Mucosa of descending colon (tissue), 3 donors: Measurements from ENCODE around the gene ERBB2. TPM values are rescaled to one million over a fixed set of nuclear protein-coding genes. Genes with fewer than 3 reads are reported as not detected.

Source experiments
- ATAC-seq: fragments of 200-7000 bp; cut with Tn5 transposase; one replicate; pipeline ENCODE4 v1.9.1; 2020; ENCODE audit warnings: mild to moderate bottlenecking, moderate library complexity
- DNase-seq, 3 donors: peaks; one replicate each; pipeline ENCODE4 v3.0.0-alpha.2; 2020
- H3K36me3 ChIP-seq: fragments of 200-600 bp; one replicate; pipeline ENCODE4 v1.8.0; 2021; ENCODE audit warnings: low read depth, mild to moderate bottlenecking
- H3K4me1 ChIP-seq: fragments of 200-600 bp; one replicate; pipeline ENCODE4 v1.8.0; 2021; ENCODE audit warnings: low read depth, mild to moderate bottlenecking
- H3K4me3 ChIP-seq: fragments of 200-600 bp; one replicate; pipeline ENCODE4 v1.8.0; 2021; ENCODE audit warnings: mild to moderate bottlenecking
- H3K9me3 ChIP-seq: fragments of 200-600 bp; one replicate; pipeline ENCODE4 v1.8.0; 2021; ENCODE audit warnings: mild to moderate bottlenecking
- CTCF ChIP-seq: fragments of 200-600 bp; IDR thresholded peaks from one replicate; pipeline ENCODE4 v1.8.0; 2022; ENCODE audit warnings: antibody characterized with exemption, mild to moderate bottlenecking
- intact Hi-C, 2 donors: fragments of 100-400 bp; cut with DNase I in 1 of 2; cut with micrococcal nuclease in 1 of 2; formaldehyde crosslinking; loops; one replicate each; pipeline versions ENCODE4 v1.11.0 to v1.11.1; 2022; cut with DNase I, micrococcal nuclease
- total RNA-seq, 3 donors: library from RNA; stranded (reverse); fragmentation: NEBNext Ultra II Directional in 2 of 3; extraction: Animal tissue kit (Norgen Biotek cat#: 25700) in 2 of 3; gene quantifications; one replicate each; pipeline versions ENCODE4 v1.2.1 to v1.2.4, GENCODE V29; 2021 to 2023
- donor health status: DM: no; HTN: no; CAD: no; lungs with moderate emphysema.
- donor health status: DM: no; HTN: no; CAD: no.
- donor health status: DM: no; HTN: yes; CAD: no.

The ERBB2 gene
- total RNA-seq, 3 donors from 2014 or later: 104 to 284 (median 161) TPM

GRCh38 chr17:39700148-39700987, 504 bp downstream of the ERBB2 start:
- Histone ChIP-seq H3K36me3 (no peaks in the 10 kb centered on the region), H3K4me1 (peaks cover 40% of the 10 kb centered on the region), H3K9me3 (no peaks in the 10 kb centered on the region), H3K4me3 (peak overlapping the region; percentile 92)
- TF ChIP-seq CTCF: no peak
- peak; percentile 47 for ATAC-seq
- intact Hi-C loops: no loop called here
- peak in 2 of 3 donors; percentile 47 to 59 for DNase-seq

- intact Hi-C loops: no loop called here
- no peak for TF ChIP-seq CTCF
- peak in 2 of 3 donors; percentile 75 to 90 for DNase-seq
- Histone ChIP-seq H3K4me1 (peaks cover 49% of the 10 kb centered on the region), H3K4me3 (peak overlapping the region; percentile 92), H3K36me3 (no peaks in the 10 kb centered on the region), H3K9me3 (no peaks in the 10 kb centered on the region)
- ATAC-seq: peak; percentile 70
Measured at GRCh38 chr17:39701012-39701783, 1.3 kb downstream of the ERBB2 start.

GRCh38 chr17:39701784-39702422, 2.0 kb downstream of the ERBB2 start:
- H3K4me3 ChIP-seq: no peak overlapping the region
- H3K9me3 ChIP-seq: no peaks in the 10 kb centered on the region
- no peaks in the 10 kb centered on the region for H3K36me3 ChIP-seq
- intact Hi-C loops: no loop called here
- TF ChIP-seq CTCF: no peak
- peaks cover 56% of the 10 kb centered on the region for H3K4me1 ChIP-seq
- DNase-seq: no peak
- no peak for ATAC-seq

- H3K4me1 ChIP-seq: peaks cover 65% of the 10 kb centered on the region
- no peaks in the 10 kb centered on the region for H3K9me3 ChIP-seq
- peak in 1 of 3 donors; percentile 41 for DNase-seq
- intact Hi-C loops: no loop called here
- H3K4me3 ChIP-seq: no peak overlapping the region
- TF ChIP-seq CTCF: no peak
- no peak for ATAC-seq
- no peaks in the 10 kb centered on the region for H3K36me3 ChIP-seq
Measured at GRCh38 chr17:39702901-39703893, 3.3 kb downstream of the ERBB2 start.

GRCh38 chr17:39703913-39704312, 4.0 kb downstream of the ERBB2 start:
- Histone ChIP-seq H3K9me3 (no peaks in the 10 kb centered on the region), H3K4me1 (peaks cover 65% of the 10 kb centered on the region), H3K4me3 (no peak overlapping the region), H3K36me3 (no peaks in the 10 kb centered on the region)
- intact Hi-C loops: no loop called here
- no peak for ATAC-seq
- no peak for TF ChIP-seq CTCF
- no peak for DNase-seq
